Stomach (tissue), 9 donors: ENCODE data around the gene CHTF8. TPM values are rescaled to one million over a fixed set of nuclear protein-coding genes. Genes with fewer than 3 reads are reported as not detected.
A peak's percentile ranks its signal among the peaks of the same experiment; 100 is the strongest.

Experiments
- DNase-seq, 2 donors: peaks; one replicate each; pipeline versions ENCODE4 v3.0.0 to v3.0.0-alpha.2; 2013 to 2019
- H3K27ac ChIP-seq, 5 donors: fragments of 200-600 bp in 4 of 5; sonication (generic) in 4 of 5; one replicate each; pipeline ENCODE4 v1.5.1; 2013 to 2019; ENCODE audit warnings: mild to moderate bottlenecking in 1 of 5, moderate library complexity in 1 of 5
- H3K27me3 ChIP-seq, 3 donors: fragments of 200-600 bp; sonication (generic); one replicate each; pipeline ENCODE4 v1.5.1; 2017 to 2019; ENCODE audit warnings: mixed run types in 1 of 3
- H3K36me3 ChIP-seq, 4 donors: fragments of 200-600 bp; sonication (generic); 1 replicate in 3 of 4; 2 replicates in 1 of 4; pipeline ENCODE4 v1.5.1; 2016 to 2019
- H3K4me1 ChIP-seq, 4 donors: fragments of 200-600 bp; sonication (generic); one replicate each; pipeline ENCODE4 v1.5.1; 2016 to 2019
- H3K4me3 ChIP-seq, 4 donors: fragments of 200-600 bp; sonication (generic) in 3 of 4; one replicate each; pipeline ENCODE4 v1.5.1; 2016 to 2019; ENCODE audit warnings: mild to moderate bottlenecking in 1 of 4
- H3K9me3 ChIP-seq, 4 donors: fragments of 200-600 bp; sonication (generic); one replicate each; pipeline ENCODE4 v1.5.1; 2016 to 2019
- CTCF ChIP-seq, 7 experiments: fragments of 450-650 bp in 4 of 7; fragments of 200-600 bp in 3 of 7; sonication (generic) in 3 of 7; IDR thresholded peaks; one replicate each; pipeline ENCODE4 v1.5.1; 2016 to 2019; ENCODE audit warnings: antibody characterized with exemption in 7 of 7, control low read depth in 2 of 7, mild to moderate bottlenecking in 1 of 7
- EP300 ChIP-seq: sonication (generic); formaldehyde crosslinking; IDR thresholded peaks from one replicate; pipeline ENCODE4 v1.6.1; 2017; ENCODE audit warnings: antibody characterized with exemption
- POLR2A ChIP-seq, 4 donors: fragments of 450-650 bp; IDR thresholded peaks; one replicate each; pipeline ENCODE4 v1.6.1; 2016; ENCODE audit warnings: antibody characterized with exemption in 4 of 4, control low read depth in 2 of 4, mild to moderate bottlenecking in 1 of 4, moderate library complexity in 1 of 4
- POLR2AphosphoS5 ChIP-seq, 3 donors: sonication (generic); formaldehyde crosslinking; IDR thresholded peaks; one replicate each; pipeline ENCODE4 v1.6.1; 2016; ENCODE audit warnings: antibody characterized with exemption in 3 of 3
- WGBS, 5 donors: extraction: QIAGEN DNeasy Blood & Tissue Kit in 3 of 5; methylation state at CpG; one replicate each; pipeline versions ENCODE4 v1.1.5 to v1.1.7; 2013 to 2018; 5-methylcytosine and 5-hydroxymethylcytosine counted together
- intact Hi-C: fragments of 100-400 bp; cut with DNase I; formaldehyde crosslinking; loops from one replicate; pipeline ENCODE4 v1.15.1; 2023; ENCODE audit warnings: low total_unique reads
- polyA plus RNA-seq, 3 donors: library from polyadenylated mRNA; stranded (reverse); fragments of 200-250 nt; gene quantifications; one replicate each; pipeline ENCODE4 v1.2.3, GENCODE V29; 2013
- total RNA-seq, 5 donors: library from RNA; depleted of rRNA; stranded (reverse); fragments of >200 nt; gene quantifications; one replicate each; pipeline versions ENCODE4 v1.1.0 to v1.2.3, GENCODE V29; 2014 to 2016
- donor health status: healthy with polysubstance abuse.
- donor health status: Bipolar disorder and iron deficiency.
- donor health status: healthy.

Gene CHTF8
- total and polyA plus RNA-seq, 8 donors = 12.3 to 83.2 (median 48.9) TPM

- Histone ChIP-seq H3K27ac (peak overlapping the region in 1 of 5 donors; percentile 48), H3K27me3 (no peaks in the 10 kb centered on the region), H3K4me1 (peaks cover 36 to 70% (median 52%) of the 10 kb centered on the region in 4 donors), H3K36me3 (no peaks in the 10 kb centered on the region), H3K9me3 (no peaks in the 10 kb centered on the region), H3K4me3 (no peak overlapping the region)
- WGBS, 5 donors = 84 to 98% (median 91%) methylated on average over 4 of the region's 4 CpGs
- TF ChIP-seq POLR2A (IDR thresholded peaks at IDR 0.05) (no peak), CTCF (IDR thresholded peaks at IDR 0.05) (no peak), POLR2AphosphoS5 (IDR thresholded peaks at IDR 0.05) (no peak), EP300 (no peak)
- intact Hi-C loops = no loop called here
- DNase-seq = peak in 1 of 2 donors; percentile 25
Measured at GRCh38 chr16:69176033-69176800, 43.8 kb upstream of the CHTF8 start.

GRCh38 chr16:69171325-69172084 lies 39.1 kb upstream of the CHTF8 start:
- no peak overlapping the region for H3K4me3 ChIP-seq
- whole genome bisulfite sequencing, 5 donors = 60 to 82% (median 63%) methylated on average over 6 of the region's 6 CpGs
- peaks cover 19 to 53% (median 39%) of the 10 kb centered on the region in 4 donors for H3K4me1 ChIP-seq
- no peaks in the 10 kb centered on the region for H3K27me3 ChIP-seq
- intact Hi-C loops = no loop called here
- H3K9me3 ChIP-seq = no peaks in the 10 kb centered on the region
- peak in 1 of 2 donors; percentile 67 for DNase-seq
- TF ChIP-seq CTCF (IDR thresholded peaks at IDR 0.05) = no peak
- TF ChIP-seq POLR2AphosphoS5 (IDR thresholded peaks at IDR 0.05) = no peak
- TF ChIP-seq POLR2A (IDR thresholded peaks at IDR 0.05) = no peak
- no peak for TF ChIP-seq EP300
- peaks cover 6 to 31% (median 30%) of the 10 kb centered on the region in 4 donors for H3K36me3 ChIP-seq
- peak overlapping the region in 4 of 5 donors; percentile 67 to 88 (median 83) for H3K27ac ChIP-seq

GRCh38 chr16:69169607-69170352 lies 37.4 kb upstream of the CHTF8 start:
- intact Hi-C loops = no loop called here
- no peak for DNase-seq
- Histone ChIP-seq H3K4me3 (no peak overlapping the region), H3K27me3 (no peaks in the 10 kb centered on the region), H3K4me1 (peaks cover 19 to 55% (median 35%) of the 10 kb centered on the region in 4 donors), H3K36me3 (peaks cover 18 to 48% (median 48%) of the 10 kb centered on the region in 4 donors), H3K27ac (peak overlapping the region in 4 of 5 donors; percentile 67 to 88 (median 83)), H3K9me3 (no peaks in the 10 kb centered on the region)
- TF ChIP-seq EP300 (no peak), POLR2AphosphoS5 (IDR thresholded peaks at IDR 0.05) (no peak), POLR2A (IDR thresholded peaks at IDR 0.05) (no peak), CTCF (IDR thresholded peaks at IDR 0.05) (no peak)
- 52 to 67% (median 56%) methylated on average over 6 of the region's 6 CpGs for WGBS, 5 donors

GRCh38 chr16:69169051-69169450 lies 36.7 kb upstream of the CHTF8 start:
- no peak overlapping the region for H3K27ac ChIP-seq
- intact Hi-C loops = no loop called here
- peaks cover 18 to 55% (median 54%) of the 10 kb centered on the region in 4 donors for H3K36me3 ChIP-seq

More at GRCh38 chr16:69169051-69169450, 36.7 kb upstream of the CHTF8 start:
- H3K4me1 ChIP-seq = peaks cover 12 to 48% (median 30%) of the 10 kb centered on the region in 4 donors
- 96 to 98% (median 97%) methylated on average over 4 of the region's 4 CpGs for WGBS, 5 donors
- TF ChIP-seq POLR2A (IDR thresholded peaks at IDR 0.05) = no peak
- no peak for TF ChIP-seq EP300
- TF ChIP-seq POLR2AphosphoS5 (IDR thresholded peaks at IDR 0.05) = no peak
- no peak for TF ChIP-seq CTCF (IDR thresholded peaks at IDR 0.05)
- DNase-seq = no peak
- no peaks in the 10 kb centered on the region for H3K27me3 ChIP-seq
- H3K9me3 ChIP-seq = no peaks in the 10 kb centered on the region
- H3K4me3 ChIP-seq = no peak overlapping the region
